Medulla oblongata (tissue), 1 donor: ENCODE data around the gene PRODH2.
"Not testable (repeated sequence)": the region's sequence is repeated elsewhere in the genome, so short reads cannot be mapped to it uniquely, and the experiment has no call there.

Experiments used
- DNase-seq: peaks from one replicate; pipeline ENCODE4 v3.0.0-alpha.2; 2015; ENCODE audit errors: extremely low spot score

PRODH2 gene

GRCh38 chr19:35843676-35844481, 31.2 kb upstream of the PRODH2 start:
- no peak for DNase-seq

- no peak for DNase-seq
Observed at GRCh38 chr19:35842666-35843272, 30.1 kb upstream of the PRODH2 start.

GRCh38 chr19:35841961-35842595, 29.4 kb upstream of the PRODH2 start:
- no peak for DNase-seq

GRCh38 chr19:35836096-35836495, 23.5 kb upstream of the PRODH2 start:
- DNase-seq: not testable (repeated sequence)

- DNase-seq: no peak
Observed at GRCh38 chr19:35833972-35834371, 21.3 kb upstream of the PRODH2 start.

GRCh38 chr19:35832054-35832453, 19.4 kb upstream of the PRODH2 start:
- no peak for DNase-seq

- no peak for DNase-seq
Observed at GRCh38 chr19:35830986-35831385, 18.3 kb upstream of the PRODH2 start.

- peak; percentile 60 for DNase-seq
Observed at GRCh38 chr19:35828692-35829301, 16.2 kb upstream of the PRODH2 start.

- no peak for DNase-seq
Observed at GRCh38 chr19:35824150-35824549, 11.5 kb upstream of the PRODH2 start.

- DNase-seq: no peak
Observed at GRCh38 chr19:35822579-35822978, 9.9 kb upstream of the PRODH2 start.

- no peak for DNase-seq
Observed at GRCh38 chr19:35818445-35818844, 5.8 kb upstream of the PRODH2 start.

- DNase-seq: no peak
Observed at GRCh38 chr19:35816846-35817245, 4.2 kb upstream of the PRODH2 start.

GRCh38 chr19:35816262-35816661, 3.6 kb upstream of the PRODH2 start:
- DNase-seq: no peak

GRCh38 chr19:35813043-35813890, 622 bp upstream of the PRODH2 start:
- DNase-seq: no peak

GRCh38 chr19:35811317-35812219, 1.1 kb downstream of the PRODH2 start:
- DNase-seq: no peak

- DNase-seq: no peak
Observed at GRCh38 chr19:35807633-35808032, 5.0 kb downstream of the PRODH2 start.

- no peak for DNase-seq
Observed at GRCh38 chr19:35806597-35806996, 6.0 kb downstream of the PRODH2 start.

GRCh38 chr19:35805526-35806102, 7.0 kb downstream of the PRODH2 start:
- no peak for DNase-seq

- DNase-seq: no peak
Observed at GRCh38 chr19:35801828-35802227, 10.8 kb downstream of the PRODH2 start.

- DNase-seq: peak; percentile 26
Observed at GRCh38 chr19:35797663-35798062, 15.0 kb downstream of the PRODH2 start.
